Fibroblast of the aortic adventitia (primary cell): Measurements from ENCODE around the gene CLDND1. TPM values are rescaled to one million over a fixed set of nuclear protein-coding genes. Genes with fewer than 3 reads are reported as not detected.

Experiments
- DNase-seq: peaks from one replicate; pipeline ENCODE4 v3.0.0-alpha.2; 2010; ENCODE audit warnings: low read depth
- H3K4me3 ChIP-seq: 2 replicates; pipeline ENCODE4 v1.5.1; 2011; ENCODE audit warnings: low read depth, mild to moderate bottlenecking, control low read depth, low read length, moderate library complexity
- total RNA-seq: library from RNA; depleted of rRNA; stranded (reverse); fragments of >200 nt; gene quantifications from 2 replicates; pipeline ENCODE4 v1.2.3, GENCODE V29; 2012; ENCODE audit warnings: low replicate concordance
- TF ChIP-seq, protein P1 (sequence below): IDR thresholded peaks from 2 replicates; pipeline ENCODE4 v1.5.1; 2011; ENCODE audit warnings: mild to moderate bottlenecking, low read length, control low read depth, inconsistent platforms; ENCODE audit not compliant: insufficient read depth

Gene CLDND1
- total RNA-seq, 1 donor: 88.0 TPM

DNA sequence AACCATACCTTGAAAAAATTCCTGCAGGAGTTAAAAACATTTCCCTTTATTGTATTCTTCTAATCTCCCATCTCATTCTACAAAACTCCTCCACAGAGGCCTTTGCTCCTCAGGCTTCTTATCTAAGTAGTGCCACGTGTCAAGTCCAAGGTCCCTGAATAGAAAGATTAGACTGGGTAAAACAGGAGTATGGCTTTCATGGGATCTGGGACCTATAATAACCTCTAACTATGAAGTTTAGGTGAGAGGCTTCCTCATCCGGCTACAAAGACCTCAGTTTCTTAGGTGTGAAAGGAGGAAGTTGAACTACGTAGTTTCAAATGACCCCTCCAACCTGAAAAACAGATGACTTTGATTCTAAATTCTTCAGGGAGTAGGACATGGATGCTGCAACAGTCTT is 29.1 kb upstream of the CLDND1 start:
- no peak for DNase-seq
- TF ChIP-seq, protein P1, sequence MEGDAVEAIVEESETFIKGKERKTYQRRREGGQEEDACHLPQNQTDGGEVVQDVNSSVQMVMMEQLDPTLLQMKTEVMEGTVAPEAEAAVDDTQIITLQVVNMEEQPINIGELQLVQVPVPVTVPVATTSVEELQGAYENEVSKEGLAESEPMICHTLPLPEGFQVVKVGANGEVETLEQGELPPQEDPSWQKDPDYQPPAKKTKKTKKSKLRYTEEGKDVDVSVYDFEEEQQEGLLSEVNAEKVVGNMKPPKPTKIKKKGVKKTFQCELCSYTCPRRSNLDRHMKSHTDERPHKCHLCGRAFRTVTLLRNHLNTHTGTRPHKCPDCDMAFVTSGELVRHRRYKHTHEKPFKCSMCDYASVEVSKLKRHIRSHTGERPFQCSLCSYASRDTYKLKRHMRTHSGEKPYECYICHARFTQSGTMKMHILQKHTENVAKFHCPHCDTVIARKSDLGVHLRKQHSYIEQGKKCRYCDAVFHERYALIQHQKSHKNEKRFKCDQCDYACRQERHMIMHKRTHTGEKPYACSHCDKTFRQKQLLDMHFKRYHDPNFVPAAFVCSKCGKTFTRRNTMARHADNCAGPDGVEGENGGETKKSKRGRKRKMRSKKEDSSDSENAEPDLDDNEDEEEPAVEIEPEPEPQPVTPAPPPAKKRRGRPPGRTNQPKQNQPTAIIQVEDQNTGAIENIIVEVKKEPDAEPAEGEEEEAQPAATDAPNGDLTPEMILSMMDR: no peak
- H3K4me3 ChIP-seq: no peak overlapping the region

DNA sequence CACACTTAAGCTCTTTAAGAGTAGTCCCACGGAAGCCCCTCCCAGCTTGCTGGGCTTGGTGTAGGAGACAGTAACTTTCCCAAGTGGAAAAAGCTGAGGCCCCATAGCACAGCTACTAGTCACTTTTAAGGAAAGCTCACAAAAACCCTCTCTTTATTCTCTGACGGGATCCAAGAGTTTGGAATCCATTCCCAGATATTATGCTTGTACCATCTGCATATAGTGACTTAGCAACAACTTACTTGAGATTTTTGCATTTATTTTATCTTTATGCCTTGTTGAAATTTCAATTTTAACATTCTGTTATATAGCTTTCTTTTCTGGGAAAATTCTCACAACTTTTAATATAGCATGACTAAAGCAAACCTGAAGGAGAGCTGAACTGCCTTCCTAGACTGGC is 28.5 kb upstream of the CLDND1 start:
- H3K4me3 ChIP-seq: no peak overlapping the region
- DNase-seq: no peak
- TF ChIP-seq, protein P1: no peak

DNA sequence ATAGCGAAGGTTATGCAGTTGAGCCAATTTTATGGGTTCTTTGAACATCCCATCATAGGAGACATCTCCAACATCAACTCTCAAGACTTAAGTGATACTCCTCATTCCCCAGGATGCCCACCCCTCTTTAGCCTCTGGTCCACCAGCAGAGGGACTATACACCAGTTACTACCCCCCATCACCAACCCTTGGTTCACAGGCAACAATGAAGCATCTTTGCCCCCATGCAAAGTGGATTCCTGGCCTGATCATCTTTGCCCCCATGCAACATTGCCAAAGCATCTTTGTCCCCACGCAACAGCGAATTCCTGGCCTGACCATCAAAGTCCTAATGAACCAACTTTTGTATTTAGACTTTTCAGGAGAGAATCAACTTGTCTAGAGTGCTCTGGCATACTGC is 28.1 kb upstream of the CLDND1 start:
- no peak overlapping the region for H3K4me3 ChIP-seq
- TF ChIP-seq, protein P1: no peak
- DNase-seq: no peak

DNA sequence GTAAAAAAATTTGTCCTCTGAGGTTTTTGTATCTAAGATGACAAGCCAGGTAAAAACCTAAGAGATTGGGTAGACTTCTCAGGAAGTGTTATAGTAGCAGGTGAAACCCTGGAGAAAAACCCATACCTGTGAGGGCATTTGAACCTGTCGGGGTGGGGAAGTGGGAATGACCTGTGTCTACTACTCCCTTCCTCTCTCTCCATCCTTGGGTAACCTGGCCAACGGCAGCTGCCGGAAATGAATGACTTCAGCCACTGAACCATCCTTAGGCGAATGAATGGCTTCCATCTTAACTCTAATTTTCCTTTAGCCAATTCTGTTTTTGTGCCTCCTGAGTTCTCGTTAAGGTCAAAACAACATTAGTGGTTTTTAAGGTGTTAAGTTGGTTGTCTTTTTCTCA is 25.8 kb upstream of the CLDND1 start:
- no peak overlapping the region for H3K4me3 ChIP-seq
- DNase-seq: no peak
- TF ChIP-seq, protein P1: no peak

DNA sequence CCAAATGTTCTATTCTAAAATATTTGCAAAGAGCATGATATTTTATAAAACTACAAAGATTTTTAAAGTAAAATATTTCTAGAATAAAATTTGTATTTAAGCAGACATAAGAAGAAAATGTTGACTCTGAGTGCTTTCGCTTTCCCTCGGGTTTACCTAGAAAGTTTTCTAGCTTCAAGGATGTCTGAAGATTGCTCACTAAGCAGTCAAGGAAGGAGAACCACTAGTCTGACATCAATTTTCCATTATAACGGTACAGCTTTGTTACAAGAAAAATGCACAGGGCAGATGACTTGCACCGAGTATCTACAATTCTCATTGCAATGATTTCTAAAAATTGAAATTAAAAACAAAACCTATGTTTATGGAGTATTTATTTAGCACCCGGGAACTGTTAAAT is 23.2 kb upstream of the CLDND1 start:
- no peak overlapping the region for H3K4me3 ChIP-seq
- DNase-seq: no peak
- TF ChIP-seq, protein P1: no peak

DNA sequence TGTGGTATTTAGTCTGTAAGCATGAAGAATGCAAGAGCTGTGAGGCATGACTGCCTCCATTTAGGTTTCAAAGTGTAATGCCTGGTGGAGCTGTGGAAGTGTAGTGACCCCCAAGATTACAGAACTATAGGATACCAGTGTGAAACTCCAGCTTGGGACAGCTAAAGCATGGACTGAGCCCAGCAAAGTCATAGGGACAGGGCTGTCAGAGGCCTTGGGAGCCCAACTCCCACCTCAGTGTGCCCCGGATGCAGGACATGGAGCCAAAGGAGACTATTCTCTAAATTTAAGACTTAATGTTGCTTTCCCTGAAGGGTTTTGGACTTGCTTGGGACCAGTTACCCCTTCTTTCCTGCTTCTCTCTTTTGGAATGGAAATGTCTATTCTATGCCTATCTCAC is 19.9 kb upstream of the CLDND1 start:
- no peak overlapping the region for H3K4me3 ChIP-seq
- TF ChIP-seq, protein P1: no peak
- DNase-seq: no peak

DNA sequence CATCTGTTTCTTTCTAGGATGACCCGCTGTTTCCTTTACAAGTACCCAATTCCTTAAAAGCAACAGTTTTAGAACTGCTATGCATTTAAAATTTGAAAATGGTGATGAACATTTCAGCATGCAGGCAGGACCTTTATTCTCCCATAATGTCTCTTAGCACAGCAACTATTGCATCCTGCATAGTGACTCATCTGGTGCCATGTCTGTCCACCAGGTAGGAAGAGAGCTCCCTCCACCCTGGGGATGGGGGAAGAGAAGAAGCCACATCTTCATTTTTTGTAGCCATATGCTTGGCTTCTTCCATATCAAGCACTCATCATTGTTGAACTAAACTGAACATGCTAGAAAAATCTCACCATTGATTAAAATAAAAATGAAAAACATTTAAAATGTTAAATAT is 19.0 kb upstream of the CLDND1 start:
- no peak overlapping the region for H3K4me3 ChIP-seq
- no peak for DNase-seq
- TF ChIP-seq, protein P1: no peak
